GM19397 (cell line): ENCODE measurements around the gene MAPK12.

Experiments
- ATAC-seq: cut with Tn5 transposase; IDR thresholded peaks from one replicate; pipeline ENCODE4 v1.9.1; 2021; ENCODE audit warnings: mild to moderate bottlenecking, moderate library complexity; ENCODE audit not compliant: unreplicated experiment

MAPK12 gene

GRCh38 chr22:50269573-50269969, 8.1 kb upstream of the MAPK12 start:
- ATAC-seq = no peak

- ATAC-seq = no peak
Measured at GRCh38 chr22:50268655-50269113, 7.2 kb upstream of the MAPK12 start.

GRCh38 chr22:50267591-50268390, 6.3 kb upstream of the MAPK12 start:
- no peak for ATAC-seq

GRCh38 chr22:50266994-50267393, 5.5 kb upstream of the MAPK12 start:
- ATAC-seq = no peak

- ATAC-seq = no peak
Measured at GRCh38 chr22:50264946-50265669, 3.6 kb upstream of the MAPK12 start.

- ATAC-seq = no peak
Measured at GRCh38 chr22:50264104-50264745, 2.7 kb upstream of the MAPK12 start.

- no peak for ATAC-seq
Measured at GRCh38 chr22:50262973-50263617, 1.6 kb upstream of the MAPK12 start.

- ATAC-seq = no peak
Measured at GRCh38 chr22:50262460-50262911, 1.0 kb upstream of the MAPK12 start.

GRCh38 chr22:50260801-50261614, 475 bp downstream of the MAPK12 start:
- peak; percentile 21 for ATAC-seq

- no peak for ATAC-seq
Measured at GRCh38 chr22:50260434-50260800, 1.1 kb downstream of the MAPK12 start.

GRCh38 chr22:50259302-50259701, 2.2 kb downstream of the MAPK12 start:
- no peak for ATAC-seq

- no peak for ATAC-seq
Measured at GRCh38 chr22:50258361-50259292, 2.9 kb downstream of the MAPK12 start.

- no peak for ATAC-seq
Measured at GRCh38 chr22:50257451-50258360, 3.8 kb downstream of the MAPK12 start.

GRCh38 chr22:50257041-50257440, 4.4 kb downstream of the MAPK12 start:
- ATAC-seq = no peak

GRCh38 chr22:50256258-50256862, 5.1 kb downstream of the MAPK12 start:
- no peak for ATAC-seq

- ATAC-seq = no peak
Measured at GRCh38 chr22:50255607-50256006, 5.9 kb downstream of the MAPK12 start.

GRCh38 chr22:50255099-50255498, 6.4 kb downstream of the MAPK12 start:
- ATAC-seq = no peak

- no peak for ATAC-seq
Measured at GRCh38 chr22:50253941-50254340, 7.5 kb downstream of the MAPK12 start.
